C4-2B (cell line): ENCODE results near the gene RPF1.
A peak's percentile ranks its signal among the peaks of the same experiment; 100 is the strongest.
"Not testable (repeated sequence)": the region's sequence is repeated elsewhere in the genome, so short reads cannot be mapped to it uniquely, and the experiment has no call there.

ENCODE experiments used
- H3K27ac ChIP-seq: fragments of 450-650 bp; 2 replicates; pipeline ENCODE4 v1.5.1; 2017
- ZFX ChIP-seq: fragments of 450-650 bp; IDR thresholded peaks from 2 replicates; pipeline ENCODE4 v1.6.1; 2017
- TF ChIP-seq, protein P1 (sequence below): fragments of 450-650 bp; conservative IDR thresholded peaks from 2 replicates; pipeline ENCODE4 v1.5.1; 2017; ENCODE audit warnings: mild to moderate bottlenecking

Gene RPF1

GRCh38 chr1:84442256-84442655 is 36.8 kb upstream of the RPF1 start:
- no peak overlapping the region for H3K27ac ChIP-seq
- no peak for TF ChIP-seq ZFX
- TF ChIP-seq, protein P1, sequence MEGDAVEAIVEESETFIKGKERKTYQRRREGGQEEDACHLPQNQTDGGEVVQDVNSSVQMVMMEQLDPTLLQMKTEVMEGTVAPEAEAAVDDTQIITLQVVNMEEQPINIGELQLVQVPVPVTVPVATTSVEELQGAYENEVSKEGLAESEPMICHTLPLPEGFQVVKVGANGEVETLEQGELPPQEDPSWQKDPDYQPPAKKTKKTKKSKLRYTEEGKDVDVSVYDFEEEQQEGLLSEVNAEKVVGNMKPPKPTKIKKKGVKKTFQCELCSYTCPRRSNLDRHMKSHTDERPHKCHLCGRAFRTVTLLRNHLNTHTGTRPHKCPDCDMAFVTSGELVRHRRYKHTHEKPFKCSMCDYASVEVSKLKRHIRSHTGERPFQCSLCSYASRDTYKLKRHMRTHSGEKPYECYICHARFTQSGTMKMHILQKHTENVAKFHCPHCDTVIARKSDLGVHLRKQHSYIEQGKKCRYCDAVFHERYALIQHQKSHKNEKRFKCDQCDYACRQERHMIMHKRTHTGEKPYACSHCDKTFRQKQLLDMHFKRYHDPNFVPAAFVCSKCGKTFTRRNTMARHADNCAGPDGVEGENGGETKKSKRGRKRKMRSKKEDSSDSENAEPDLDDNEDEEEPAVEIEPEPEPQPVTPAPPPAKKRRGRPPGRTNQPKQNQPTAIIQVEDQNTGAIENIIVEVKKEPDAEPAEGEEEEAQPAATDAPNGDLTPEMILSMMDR: peak; percentile 43

DNA sequence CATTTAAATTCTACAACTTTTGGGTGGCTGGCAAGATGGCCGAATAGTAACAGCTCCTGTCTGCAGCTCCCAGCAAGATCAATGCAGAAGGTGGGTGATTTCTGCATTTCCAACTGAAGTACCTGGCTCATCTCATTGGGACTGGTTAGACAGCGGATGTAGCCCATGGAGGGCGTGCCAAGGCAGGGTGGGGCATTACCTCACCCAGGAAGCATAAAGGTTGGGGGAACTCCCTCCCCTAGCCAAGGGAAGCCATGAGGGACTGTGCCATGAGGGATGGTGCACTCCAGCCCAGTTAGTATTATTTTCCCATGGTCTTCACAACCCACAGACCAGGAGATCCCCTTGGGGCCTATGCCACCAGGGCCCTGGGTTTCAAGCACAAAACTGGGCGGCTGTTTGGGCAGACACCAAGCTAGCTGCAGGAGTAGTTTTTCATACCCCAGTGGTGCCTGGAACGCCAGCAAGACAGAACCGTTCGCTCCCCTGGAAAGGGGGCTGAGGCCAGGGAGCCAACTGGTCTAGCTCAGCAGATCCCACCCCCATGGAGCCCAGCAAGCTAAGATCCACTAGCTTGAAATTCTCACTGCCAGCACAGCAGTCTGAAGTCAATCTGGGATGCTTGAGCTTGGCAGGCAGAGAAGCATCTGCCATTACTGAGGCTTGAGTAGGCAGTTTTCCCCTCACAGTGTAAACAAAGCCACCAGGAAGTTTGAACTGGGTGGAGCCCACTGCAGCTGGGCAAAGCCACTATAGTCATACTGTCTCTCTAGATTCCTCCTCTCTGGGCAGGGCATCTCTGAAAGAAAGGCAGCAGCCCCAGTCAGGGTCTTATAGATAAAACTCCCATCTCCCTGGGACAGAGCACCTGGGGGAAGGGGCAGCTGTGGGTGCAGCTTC is 36.1 kb upstream of the RPF1 start:
- H3K27ac ChIP-seq: peak overlapping the region; percentile 13

DNA sequence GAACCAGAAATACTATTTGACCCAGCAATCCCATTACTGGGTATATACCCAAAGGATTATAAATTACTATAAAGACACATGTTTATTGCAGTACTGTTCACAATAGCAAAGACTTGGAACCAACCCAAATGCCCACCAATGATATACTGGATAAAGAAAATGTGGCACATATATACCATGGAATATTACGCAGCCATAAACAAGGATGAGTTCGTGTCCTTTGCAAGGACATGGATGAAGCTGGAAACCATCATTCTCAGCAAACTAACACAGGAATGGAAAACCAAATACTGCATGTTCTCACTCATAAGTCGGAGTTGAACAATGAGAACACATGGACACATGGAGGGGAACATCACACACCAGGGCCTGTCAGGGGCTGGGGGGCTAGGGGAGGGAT is 30.4 kb upstream of the RPF1 start:
- not testable (repeated sequence) for H3K27ac ChIP-seq

- no peak overlapping the region for H3K27ac ChIP-seq
- no peak for TF ChIP-seq ZFX
- TF ChIP-seq, protein P1: no peak
Observed at GRCh38 chr1:84450910-84451309, 28.2 kb upstream of the RPF1 start.

- TF ChIP-seq ZFX: no peak
- TF ChIP-seq, protein P1: no peak
- H3K27ac ChIP-seq: no peak overlapping the region
Observed at GRCh38 chr1:84452436-84452835, 26.6 kb upstream of the RPF1 start.

DNA sequence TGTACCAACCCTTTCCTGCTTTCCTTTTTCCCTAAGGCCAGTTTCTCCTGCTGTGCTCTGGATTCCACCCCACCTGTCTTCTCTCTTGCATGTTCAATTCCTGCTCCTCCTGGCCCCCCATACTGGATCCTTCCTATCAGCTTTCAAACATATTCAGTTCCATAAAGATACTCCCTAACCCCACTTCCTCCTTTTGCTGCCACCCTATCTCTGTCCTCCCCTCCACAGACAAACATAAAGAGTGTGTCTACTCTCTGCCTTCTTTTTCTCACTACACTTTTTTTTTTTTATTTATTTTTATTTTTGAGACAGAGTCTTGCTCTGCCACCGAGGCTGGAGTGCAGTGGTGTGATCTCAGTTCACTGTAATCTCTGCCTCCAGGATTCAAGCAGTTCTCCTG is 16.9 kb upstream of the RPF1 start:
- TF ChIP-seq, protein P1: no peak
- TF ChIP-seq ZFX: no peak
- H3K27ac ChIP-seq: no peak overlapping the region

GRCh38 chr1:84467298-84467697 is 11.8 kb upstream of the RPF1 start:
- H3K27ac ChIP-seq: no peak overlapping the region

DNA sequence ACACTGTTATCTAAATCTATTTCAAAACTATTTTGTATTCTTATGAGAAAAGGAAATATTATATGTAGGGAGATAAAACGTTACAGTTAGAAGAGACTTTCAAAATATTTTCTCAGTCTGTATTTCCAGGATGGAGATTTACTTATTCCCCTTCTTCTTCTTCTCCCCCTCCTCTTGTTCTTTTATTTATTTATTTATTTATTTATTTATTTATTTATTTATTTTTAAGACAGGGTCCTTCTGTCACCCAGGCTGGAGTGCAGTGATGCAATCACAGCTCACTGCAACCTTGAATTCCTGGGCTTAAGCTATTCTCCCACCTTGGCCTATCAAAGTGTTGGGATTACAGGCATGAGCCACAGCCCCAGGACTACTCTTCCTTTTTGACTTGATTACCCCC is 2.8 kb upstream of the RPF1 start:
- TF ChIP-seq, protein P1: no peak
- TF ChIP-seq ZFX: no peak
- H3K27ac ChIP-seq: no peak overlapping the region

More at GRCh38 chr1:84467298-84467697, 11.8 kb upstream of the RPF1 start:
- TF ChIP-seq ZFX: no peak
- TF ChIP-seq, protein P1: no peak
